ENCODE measurements around the gene STAB1. TPM values are rescaled to one million over a fixed set of nuclear protein-coding genes. Genes with fewer than 3 reads are reported as not detected.

Gene STAB1
- total and polyA plus RNA-seq, 2 of the 13 experiments (the other 11 are each of a cell fraction or from before 2014, with no cell fraction given), result 0.09 to 0.34 TPM

DNA sequence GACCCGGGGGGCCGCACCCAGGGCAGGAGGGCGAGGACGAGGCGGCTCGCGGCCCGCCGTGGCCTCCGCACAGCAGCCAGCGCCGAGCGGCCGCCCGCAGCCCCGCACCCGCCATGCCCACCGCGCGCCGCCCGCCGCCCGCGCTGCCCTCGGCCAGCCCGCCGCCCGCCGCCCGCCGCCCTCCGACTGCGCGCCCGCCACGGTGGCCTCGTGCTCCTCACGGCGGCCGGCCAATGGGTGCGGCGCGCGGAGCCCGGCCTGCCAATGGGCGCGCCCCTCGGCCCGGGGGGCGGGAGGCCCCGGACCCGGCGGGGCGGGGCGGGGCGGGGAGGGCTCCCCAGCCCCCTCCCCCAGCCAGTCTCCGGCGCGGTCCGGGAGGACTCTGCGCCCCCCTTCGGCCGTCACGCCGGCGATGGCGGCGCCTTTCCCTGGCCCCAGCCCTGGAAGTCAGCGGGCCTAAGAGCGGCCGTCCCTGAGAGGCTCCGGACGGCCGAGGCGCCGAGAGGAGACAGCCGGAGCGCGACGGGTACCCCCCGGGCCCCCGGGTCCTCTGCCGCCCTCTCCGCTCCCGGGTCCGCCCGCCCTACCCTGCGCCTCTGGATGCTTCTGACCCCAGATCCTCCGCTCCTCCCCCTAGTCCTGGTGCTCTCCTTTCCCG lies 38.6 kb downstream of the STAB1 start, which contains the start of gene NT5DC2 (continued):
- TF ChIP-seq, protein P1, sequence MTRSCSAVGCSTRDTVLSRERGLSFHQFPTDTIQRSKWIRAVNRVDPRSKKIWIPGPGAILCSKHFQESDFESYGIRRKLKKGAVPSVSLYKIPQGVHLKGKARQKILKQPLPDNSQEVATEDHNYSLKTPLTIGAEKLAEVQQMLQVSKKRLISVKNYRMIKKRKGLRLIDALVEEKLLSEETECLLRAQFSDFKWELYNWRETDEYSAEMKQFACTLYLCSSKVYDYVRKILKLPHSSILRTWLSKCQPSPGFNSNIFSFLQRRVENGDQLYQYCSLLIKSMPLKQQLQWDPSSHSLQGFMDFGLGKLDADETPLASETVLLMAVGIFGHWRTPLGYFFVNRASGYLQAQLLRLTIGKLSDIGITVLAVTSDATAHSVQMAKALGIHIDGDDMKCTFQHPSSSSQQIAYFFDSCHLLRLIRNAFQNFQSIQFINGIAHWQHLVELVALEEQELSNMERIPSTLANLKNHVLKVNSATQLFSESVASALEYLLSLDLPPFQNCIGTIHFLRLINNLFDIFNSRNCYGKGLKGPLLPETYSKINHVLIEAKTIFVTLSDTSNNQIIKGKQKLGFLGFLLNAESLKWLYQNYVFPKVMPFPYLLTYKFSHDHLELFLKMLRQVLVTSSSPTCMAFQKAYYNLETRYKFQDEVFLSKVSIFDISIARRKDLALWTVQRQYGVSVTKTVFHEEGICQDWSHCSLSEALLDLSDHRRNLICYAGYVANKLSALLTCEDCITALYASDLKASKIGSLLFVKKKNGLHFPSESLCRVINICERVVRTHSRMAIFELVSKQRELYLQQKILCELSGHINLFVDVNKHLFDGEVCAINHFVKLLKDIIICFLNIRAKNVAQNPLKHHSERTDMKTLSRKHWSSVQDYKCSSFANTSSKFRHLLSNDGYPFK (CRISPR knock-in tag; IDR thresholded peaks at IDR 0.05; ENCODE audit: borderline replicate concordance), result 0 out of 2 replicates have a peak, but pooled peaks have one; percentile 14
- TF ChIP-seq, protein P2, sequence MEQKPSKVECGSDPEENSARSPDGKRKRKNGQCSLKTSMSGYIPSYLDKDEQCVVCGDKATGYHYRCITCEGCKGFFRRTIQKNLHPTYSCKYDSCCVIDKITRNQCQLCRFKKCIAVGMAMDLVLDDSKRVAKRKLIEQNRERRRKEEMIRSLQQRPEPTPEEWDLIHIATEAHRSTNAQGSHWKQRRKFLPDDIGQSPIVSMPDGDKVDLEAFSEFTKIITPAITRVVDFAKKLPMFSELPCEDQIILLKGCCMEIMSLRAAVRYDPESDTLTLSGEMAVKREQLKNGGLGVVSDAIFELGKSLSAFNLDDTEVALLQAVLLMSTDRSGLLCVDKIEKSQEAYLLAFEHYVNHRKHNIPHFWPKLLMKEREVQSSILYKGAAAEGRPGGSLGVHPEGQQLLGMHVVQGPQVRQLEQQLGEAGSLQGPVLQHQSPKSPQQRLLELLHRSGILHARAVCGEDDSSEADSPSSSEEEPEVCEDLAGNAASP (CRISPR knock-in tag; IDR thresholded peaks at IDR 0.05; ENCODE audit: borderline replicate concordance), result 0 out of 2 replicates have a peak, but pooled peaks have one; percentile 14
- no peak for TF ChIP-seq NR2F6 (IDR thresholded peaks at IDR 0.05)
- TF ChIP-seq NR2F6 (CRISPR knock-in tag; IDR thresholded peaks at IDR 0.05), result 0 out of 2 replicates have a peak, but pooled peaks have one; percentile 20
- TF ChIP-seq ZNF263 (CRISPR knock-in tag; IDR thresholded peaks at IDR 0.05), result peak; percentile 93
- TF ChIP-seq TGIF2 (CRISPR knock-in tag; IDR thresholded peaks at IDR 0.05), result peak; percentile 34; the same call in 1 of the 2 replicates
- no peak for TF ChIP-seq GATA4 (IDR thresholded peaks at IDR 0.05; ENCODE audit: borderline replicate concordance, low read depth)
- TF ChIP-seq HES4 (CRISPR knock-in tag; IDR thresholded peaks at IDR 0.05; ENCODE audit: borderline replicate concordance), result peak; percentile 96
- no peak for TF ChIP-seq CAMTA2 (CRISPR knock-in tag; IDR thresholded peaks at IDR 0.05; ENCODE audit: borderline replicate concordance)
- TF ChIP-seq, protein P3, sequence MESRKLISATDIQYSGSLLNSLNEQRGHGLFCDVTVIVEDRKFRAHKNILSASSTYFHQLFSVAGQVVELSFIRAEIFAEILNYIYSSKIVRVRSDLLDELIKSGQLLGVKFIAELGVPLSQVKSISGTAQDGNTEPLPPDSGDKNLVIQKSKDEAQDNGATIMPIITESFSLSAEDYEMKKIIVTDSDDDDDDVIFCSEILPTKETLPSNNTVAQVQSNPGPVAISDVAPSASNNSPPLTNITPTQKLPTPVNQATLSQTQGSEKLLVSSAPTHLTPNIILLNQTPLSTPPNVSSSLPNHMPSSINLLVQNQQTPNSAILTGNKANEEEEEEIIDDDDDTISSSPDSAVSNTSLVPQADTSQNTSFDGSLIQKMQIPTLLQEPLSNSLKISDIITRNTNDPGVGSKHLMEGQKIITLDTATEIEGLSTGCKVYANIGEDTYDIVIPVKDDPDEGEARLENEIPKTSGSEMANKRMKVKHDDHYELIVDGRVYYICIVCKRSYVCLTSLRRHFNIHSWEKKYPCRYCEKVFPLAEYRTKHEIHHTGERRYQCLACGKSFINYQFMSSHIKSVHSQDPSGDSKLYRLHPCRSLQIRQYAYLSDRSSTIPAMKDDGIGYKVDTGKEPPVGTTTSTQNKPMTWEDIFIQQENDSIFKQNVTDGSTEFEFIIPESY (CRISPR knock-in tag; IDR thresholded peaks at IDR 0.05), result no peak
- no peak for TF ChIP-seq ZNF629 (CRISPR knock-in tag; conservative IDR thresholded peaks at IDR 0.05)
- TF ChIP-seq ZNF446 (CRISPR knock-in tag; IDR thresholded peaks at IDR 0.05), result peak; percentile 98
- peak; percentile 82; the same call in 1 of the 2 replicates for TF ChIP-seq KLF15 (CRISPR knock-in tag; IDR thresholded peaks at IDR 0.05; ENCODE audit: borderline replicate concordance)
- TF ChIP-seq MXI1 (IDR thresholded peaks at IDR 0.05; ENCODE audit: borderline replicate concordance, low read depth, low read length), result peak; percentile 23; the same call in 1 of the 3 replicates
- TF ChIP-seq TSC22D2 (CRISPR knock-in tag; IDR thresholded peaks at IDR 0.05; ENCODE audit: borderline replicate concordance), result no peak
- TF ChIP-seq ZNF7 (CRISPR knock-in tag; IDR thresholded peaks at IDR 0.05), result no peak
- no peak for TF ChIP-seq RBAK (CRISPR knock-in tag; IDR thresholded peaks at IDR 0.05)
- TF ChIP-seq NFYB (CRISPR knock-in tag; IDR thresholded peaks at IDR 0.05), result peak; percentile 57; the same call in 1 of the 2 replicates
- peak; percentile 38; the same call in 1 of the 2 replicates for TF ChIP-seq ZNF552 (CRISPR knock-in tag; IDR thresholded peaks at IDR 0.05; ENCODE audit: borderline replicate concordance)
- no peak for TF ChIP-seq ZNF207 (IDR thresholded peaks at IDR 0.05; ENCODE audit: borderline replicate concordance)
- peak; percentile 30 for TF ChIP-seq SKI (IDR thresholded peaks at IDR 0.05; ENCODE audit: partially characterized antibody)
- peak; percentile 51; the same call in 1 of the 2 replicates for TF ChIP-seq KDM5B (CRISPR knock-in tag; IDR thresholded peaks at IDR 0.05; ENCODE audit: borderline replicate concordance)
- TF ChIP-seq ZFP41 (CRISPR knock-in tag; IDR thresholded peaks at IDR 0.05; ENCODE audit: borderline replicate concordance), result peak; percentile 58; the same call in 1 of the 2 replicates
- TF ChIP-seq ZNF234 (CRISPR knock-in tag; conservative IDR thresholded peaks at IDR 0.05), result peak; percentile 64; the same call in 1 of the 2 replicates
- no peak for TF ChIP-seq ZNF724P (CRISPR knock-in tag; IDR thresholded peaks at IDR 0.05; ENCODE audit: borderline replicate concordance)
- TF ChIP-seq POLR2A (IDR thresholded peaks at IDR 0.05; ENCODE audit: insufficient read depth in 1 of 2, low read depth in 2 of 2, low read length in 2 of 2), result peak in 1 of 2 experiments; percentile 36; a peak in 1 of 4 replicates

All from HepG2 (cell line).